ENCODE data around the gene CPSF4.
"Not testable (repeated sequence)": the region's sequence is repeated elsewhere in the genome, so short reads cannot be mapped to it uniquely, and the experiment has no call there.

Gene CPSF4

GRCh38 chr7:99408379-99409191, 30.2 kb upstream of the CPSF4 start, which contains the start of the genes BUD31 and PDAP1:
Gene BUD31 (plus strand): TSS chr7:99408969. CDS start chr7:99411093, 2,124 bp downstream.
Gene PDAP1 (minus strand): TSS chr7:99408597. CDS start chr7:99408548, 49 bp downstream.
- peak; percentile 99 for DNase-seq

- DNase-seq, result no peak
Observed at GRCh38 chr7:99409192-99409572, 29.6 kb upstream of the CPSF4 start.

GRCh38 chr7:99409806-99410205, 28.9 kb upstream of the CPSF4 start:
- DNase-seq, result no peak

- DNase-seq, result no peak
Observed at GRCh38 chr7:99410635-99411034, 28.1 kb upstream of the CPSF4 start.

- peak; percentile 42 for DNase-seq
Observed at GRCh38 chr7:99415513-99416127, 23.1 kb upstream of the CPSF4 start.

GRCh38 chr7:99418260-99418659, 20.5 kb upstream of the CPSF4 start:
- DNase-seq, result no peak

GRCh38 chr7:99419323-99420021, 19.3 kb upstream of the CPSF4 start:
- no peak for DNase-seq

GRCh38 chr7:99420213-99420612, 18.5 kb upstream of the CPSF4 start:
- DNase-seq, result no peak

GRCh38 chr7:99420986-99421385, 17.8 kb upstream of the CPSF4 start:
- no peak for DNase-seq

GRCh38 chr7:99422186-99422585, 16.6 kb upstream of the CPSF4 start:
- no peak for DNase-seq

- DNase-seq, result no peak
Observed at GRCh38 chr7:99422625-99423024, 16.1 kb upstream of the CPSF4 start.

GRCh38 chr7:99424932-99425730, 13.6 kb upstream of the CPSF4 start:
- DNase-seq, result no peak

- no peak for DNase-seq
Observed at GRCh38 chr7:99428972-99429566, 9.7 kb upstream of the CPSF4 start.

- no peak for DNase-seq
Observed at GRCh38 chr7:99429756-99430155, 9.0 kb upstream of the CPSF4 start.

- not testable (repeated sequence) for DNase-seq
Observed at GRCh38 chr7:99431756-99432540, 6.8 kb upstream of the CPSF4 start.

- DNase-seq, result no peak
Observed at GRCh38 chr7:99433158-99433557, 5.6 kb upstream of the CPSF4 start.

- no peak for DNase-seq
Observed at GRCh38 chr7:99437946-99438572, 684 bp upstream of the CPSF4 start.

- DNase-seq, result no peak
Observed at GRCh38 chr7:99440195-99440594, 1.5 kb downstream of the CPSF4 start.

GRCh38 chr7:99446096-99446495, 7.4 kb downstream of the CPSF4 start:
- DNase-seq, result no peak

GRCh38 chr7:99447943-99448342, 9.2 kb downstream of the CPSF4 start:
- no peak for DNase-seq

GRCh38 chr7:99448855-99449254, 10.1 kb downstream of the CPSF4 start:
- DNase-seq, result no peak

Data from eye (tissue), 1 donor.